GM12878 (cell line): Measurements from ENCODE around the gene PABPC1L.

Source experiments
- CTCF ChIP-seq, 3 experiments: IDR thresholded peaks in 2 of 3; conservative IDR thresholded peaks in 1 of 3; 2 replicates each; pipeline ENCODE4 v1.5.1; 2011; ENCODE audit warnings: low read depth in 3 of 3, low read length in 3 of 3, mild to moderate bottlenecking in 3 of 3, control low read depth in 2 of 3, moderate library complexity in 2 of 3, inconsistent platforms in 1 of 3, mixed read lengths in 1 of 3; ENCODE audit not compliant: control insufficient read depth in 2 of 3, insufficient read depth in 1 of 3; ENCODE audit errors: extremely low read depth in 1 of 3
- HDAC2 ChIP-seq: fragments of 200-600 bp; sonication (generic); IDR thresholded peaks from 2 replicates; pipeline ENCODE4 v1.6.1; 2017

GRCh38 chr20:44904377-44904776 is 5.5 kb upstream of the PABPC1L start:
- TF ChIP-seq CTCF (IDR thresholded peaks at IDR 0.05 in 2 of 3, conservative IDR thresholded peaks at IDR 0.05 in 1 of 3; ENCODE audit: control insufficient read depth in 2 of 3, extremely low read depth in 1 of 3, insufficient read depth in 1 of 3, low read depth in 3 of 3, low read length in 3 of 3) (no peak), HDAC2 (no peak)
